H1 (cell line): ENCODE data around the gene C1orf115.

ENCODE experiments used
- POLR2A ChIP-seq, 2 experiments: IDR thresholded peaks; 1 replicate in 1 of 2; 2 replicates in 1 of 2; pipeline ENCODE4 v1.6.1; 2011; ENCODE audit warnings: low read depth in 2 of 2, low read length in 2 of 2, mild to moderate bottlenecking in 2 of 2; ENCODE audit errors: control extremely low read depth in 1 of 2
- TF ChIP-seq, protein P1 (sequence below), 3 experiments: IDR thresholded peaks; 1 replicate in 2 of 3; 2 replicates in 1 of 3; pipeline versions ENCODE4 v1.5.1 to v1.6.1; 2011; ENCODE audit warnings: low read length in 3 of 3, mild to moderate bottlenecking in 3 of 3, inconsistent platforms in 2 of 3, low read depth in 1 of 3, moderate library complexity in 1 of 3; ENCODE audit not compliant: insufficient read depth in 1 of 3; ENCODE audit errors: control extremely low read depth in 1 of 3

DNA sequence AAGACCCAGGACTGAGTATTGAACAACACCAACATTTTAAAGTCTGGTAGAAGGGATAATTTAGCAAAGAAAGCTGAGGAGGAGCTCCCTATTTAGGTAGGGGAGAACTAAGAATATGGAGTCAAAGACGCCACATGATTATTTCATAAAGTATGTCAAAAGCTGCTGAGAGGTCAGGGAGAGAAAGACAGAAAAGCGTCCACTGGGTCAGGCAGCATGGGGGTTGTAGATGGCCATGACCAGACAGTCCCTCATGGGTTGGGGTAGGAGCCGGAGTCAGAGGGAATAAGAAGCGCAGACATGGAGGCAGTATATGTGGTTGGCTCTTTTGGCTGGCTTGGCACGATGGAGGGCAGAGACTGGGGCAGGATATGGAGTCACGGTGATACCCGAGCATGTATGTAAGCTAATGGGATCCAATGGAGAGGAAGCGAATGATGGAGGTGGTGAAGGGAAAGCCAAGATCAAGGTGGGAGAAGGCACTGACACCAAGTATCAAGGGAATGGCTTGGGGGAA, 4.8 kb downstream of the C1orf115 start:
- TF ChIP-seq, protein P1, sequence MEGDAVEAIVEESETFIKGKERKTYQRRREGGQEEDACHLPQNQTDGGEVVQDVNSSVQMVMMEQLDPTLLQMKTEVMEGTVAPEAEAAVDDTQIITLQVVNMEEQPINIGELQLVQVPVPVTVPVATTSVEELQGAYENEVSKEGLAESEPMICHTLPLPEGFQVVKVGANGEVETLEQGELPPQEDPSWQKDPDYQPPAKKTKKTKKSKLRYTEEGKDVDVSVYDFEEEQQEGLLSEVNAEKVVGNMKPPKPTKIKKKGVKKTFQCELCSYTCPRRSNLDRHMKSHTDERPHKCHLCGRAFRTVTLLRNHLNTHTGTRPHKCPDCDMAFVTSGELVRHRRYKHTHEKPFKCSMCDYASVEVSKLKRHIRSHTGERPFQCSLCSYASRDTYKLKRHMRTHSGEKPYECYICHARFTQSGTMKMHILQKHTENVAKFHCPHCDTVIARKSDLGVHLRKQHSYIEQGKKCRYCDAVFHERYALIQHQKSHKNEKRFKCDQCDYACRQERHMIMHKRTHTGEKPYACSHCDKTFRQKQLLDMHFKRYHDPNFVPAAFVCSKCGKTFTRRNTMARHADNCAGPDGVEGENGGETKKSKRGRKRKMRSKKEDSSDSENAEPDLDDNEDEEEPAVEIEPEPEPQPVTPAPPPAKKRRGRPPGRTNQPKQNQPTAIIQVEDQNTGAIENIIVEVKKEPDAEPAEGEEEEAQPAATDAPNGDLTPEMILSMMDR (IDR thresholded peaks at IDR 0.05; ENCODE audit: control extremely low read depth in 1 of 3, insufficient read depth in 1 of 3, low read depth in 1 of 3, low read length in 3 of 3) = no peak
- TF ChIP-seq POLR2A (IDR thresholded peaks at IDR 0.05; ENCODE audit: control extremely low read depth in 1 of 2, low read depth in 2 of 2, low read length in 2 of 2) = no peak
